ENCODE data around the gene ADGRB3. TPM values are rescaled to one million over a fixed set of nuclear protein-coding genes. Genes with fewer than 3 reads are reported as not detected.

Gene ADGRB3
- total RNA-seq, 1 donor from 2014 or later: 14.9 TPM

GRCh38 chr6:69026715-69027114, 391.6 kb downstream of the ADGRB3 start:
- Mint-ChIP-seq H3K27me3 (ENCODE audit: low read depth) (no peaks in the 10 kb centered on the region), H3K4me3 (no peak overlapping the region), H3K27ac (no peak overlapping the region), H3K4me1 (no peaks in the 10 kb centered on the region), H3K36me3 (no peaks in the 10 kb centered on the region), H3K9me3 (no peaks in the 10 kb centered on the region)
- DNase-seq (ENCODE audit: low spot score in 2 of 2, unreplicated experiment in 2 of 2): no peak
- no peak for TF ChIP-seq CTCF (IDR thresholded peaks at IDR 0.05; ENCODE audit: unreplicated experiment)

- no peaks in the 10 kb centered on the region for H3K9me3 Mint-ChIP-seq
- no peaks in the 10 kb centered on the region for H3K36me3 Mint-ChIP-seq
- H3K4me1 Mint-ChIP-seq: no peaks in the 10 kb centered on the region
- no peak for TF ChIP-seq CTCF (IDR thresholded peaks at IDR 0.05; ENCODE audit: unreplicated experiment)
- H3K4me3 Mint-ChIP-seq: no peak overlapping the region
- no peak for DNase-seq (ENCODE audit: low spot score in 2 of 2, unreplicated experiment in 2 of 2)
- H3K27ac Mint-ChIP-seq: no peak overlapping the region
- no peaks in the 10 kb centered on the region for H3K27me3 Mint-ChIP-seq (ENCODE audit: low read depth)
Observed at GRCh38 chr6:69027861-69028260, 392.8 kb downstream of the ADGRB3 start.

GRCh38 chr6:69038841-69039240, 403.8 kb downstream of the ADGRB3 start:
- Mint-ChIP-seq H3K27me3 (ENCODE audit: low read depth) (peaks cover 3% of the 10 kb centered on the region), H3K27ac (no peak overlapping the region), H3K4me1 (no peaks in the 10 kb centered on the region), H3K9me3 (no peaks in the 10 kb centered on the region), H3K4me3 (no peak overlapping the region), H3K36me3 (no peaks in the 10 kb centered on the region)
- no peak for TF ChIP-seq CTCF (IDR thresholded peaks at IDR 0.05; ENCODE audit: unreplicated experiment)
- no peak for DNase-seq (ENCODE audit: low spot score in 2 of 2, unreplicated experiment in 2 of 2)

- no peak for DNase-seq (ENCODE audit: low spot score in 2 of 2, unreplicated experiment in 2 of 2)
- Mint-ChIP-seq H3K27ac (no peak overlapping the region), H3K9me3 (no peaks in the 10 kb centered on the region), H3K4me3 (no peak overlapping the region), H3K27me3 (ENCODE audit: low read depth) (peaks cover 3% of the 10 kb centered on the region), H3K4me1 (no peaks in the 10 kb centered on the region), H3K36me3 (no peaks in the 10 kb centered on the region)
- no peak for TF ChIP-seq CTCF (IDR thresholded peaks at IDR 0.05; ENCODE audit: unreplicated experiment)
Observed at GRCh38 chr6:69042297-69042696, 407.2 kb downstream of the ADGRB3 start.

GRCh38 chr6:69044534-69044933, 409.5 kb downstream of the ADGRB3 start:
- Mint-ChIP-seq H3K27me3 (ENCODE audit: low read depth) (no peaks in the 10 kb centered on the region), H3K4me1 (no peaks in the 10 kb centered on the region), H3K27ac (no peak overlapping the region), H3K9me3 (no peaks in the 10 kb centered on the region), H3K36me3 (no peaks in the 10 kb centered on the region), H3K4me3 (no peak overlapping the region)
- DNase-seq (ENCODE audit: low spot score in 2 of 2, unreplicated experiment in 2 of 2): no peak
- TF ChIP-seq CTCF (IDR thresholded peaks at IDR 0.05; ENCODE audit: unreplicated experiment): no peak

- Mint-ChIP-seq H3K36me3 (no peaks in the 10 kb centered on the region), H3K4me1 (no peaks in the 10 kb centered on the region), H3K27ac (no peak overlapping the region), H3K9me3 (no peaks in the 10 kb centered on the region), H3K27me3 (ENCODE audit: low read depth) (no peaks in the 10 kb centered on the region), H3K4me3 (no peak overlapping the region)
- TF ChIP-seq CTCF (IDR thresholded peaks at IDR 0.05; ENCODE audit: unreplicated experiment): no peak
- no peak for DNase-seq (ENCODE audit: low spot score in 2 of 2, unreplicated experiment in 2 of 2)
Observed at GRCh38 chr6:69059413-69059812, 424.3 kb downstream of the ADGRB3 start.

All from mesothelial cell of epicardium (in vitro differentiated cells).